ENCODE results near the gene IER2.

- TF ChIP-seq EZH2 (IDR thresholded peaks at IDR 0.05; ENCODE audit: borderline replicate concordance, low read depth, low read length, severe bottlenecking) (no peak), POLR2AphosphoS5 (IDR thresholded peaks at IDR 0.05; ENCODE audit: insufficient read depth, low read depth, low read length) (no peak), MAX (IDR thresholded peaks at IDR 0.05; ENCODE audit: insufficient read depth, insufficient read length) (no peak)
- TF ChIP-seq, protein P1, sequence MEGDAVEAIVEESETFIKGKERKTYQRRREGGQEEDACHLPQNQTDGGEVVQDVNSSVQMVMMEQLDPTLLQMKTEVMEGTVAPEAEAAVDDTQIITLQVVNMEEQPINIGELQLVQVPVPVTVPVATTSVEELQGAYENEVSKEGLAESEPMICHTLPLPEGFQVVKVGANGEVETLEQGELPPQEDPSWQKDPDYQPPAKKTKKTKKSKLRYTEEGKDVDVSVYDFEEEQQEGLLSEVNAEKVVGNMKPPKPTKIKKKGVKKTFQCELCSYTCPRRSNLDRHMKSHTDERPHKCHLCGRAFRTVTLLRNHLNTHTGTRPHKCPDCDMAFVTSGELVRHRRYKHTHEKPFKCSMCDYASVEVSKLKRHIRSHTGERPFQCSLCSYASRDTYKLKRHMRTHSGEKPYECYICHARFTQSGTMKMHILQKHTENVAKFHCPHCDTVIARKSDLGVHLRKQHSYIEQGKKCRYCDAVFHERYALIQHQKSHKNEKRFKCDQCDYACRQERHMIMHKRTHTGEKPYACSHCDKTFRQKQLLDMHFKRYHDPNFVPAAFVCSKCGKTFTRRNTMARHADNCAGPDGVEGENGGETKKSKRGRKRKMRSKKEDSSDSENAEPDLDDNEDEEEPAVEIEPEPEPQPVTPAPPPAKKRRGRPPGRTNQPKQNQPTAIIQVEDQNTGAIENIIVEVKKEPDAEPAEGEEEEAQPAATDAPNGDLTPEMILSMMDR (IDR thresholded peaks at IDR 0.05; ENCODE audit: extremely low read depth in 1 of 2, insufficient read depth in 1 of 2, low read depth in 1 of 2, low read length in 2 of 2): no peak
Measured at GRCh38 chr19:13173139-13173737, 23.0 kb downstream of the IER2 start.

Data from endothelial cell of umbilical vein (primary cell).